ENCODE results near the gene AVL9. TPM values are rescaled to one million over a fixed set of nuclear protein-coding genes. Genes with fewer than 3 reads are reported as not detected.
"Not testable (repeated sequence)": the region's sequence is repeated elsewhere in the genome, so short reads cannot be mapped to it uniquely, and the experiment has no call there.

AVL9 gene
- 29.6 and 39.4 TPM in 2 replicates for total RNA-seq (2014; rRNA removed; shearing (Covaris generic))
- polyA plus RNA-seq (2015; cell fraction: cytosol; rRNA removed): 21.0 and 21.1 TPM in 2 replicates
- polyA plus RNA-seq (2015; cell fraction: nucleus; rRNA removed): 33.9 and 34.1 TPM in 2 replicates

DNA sequence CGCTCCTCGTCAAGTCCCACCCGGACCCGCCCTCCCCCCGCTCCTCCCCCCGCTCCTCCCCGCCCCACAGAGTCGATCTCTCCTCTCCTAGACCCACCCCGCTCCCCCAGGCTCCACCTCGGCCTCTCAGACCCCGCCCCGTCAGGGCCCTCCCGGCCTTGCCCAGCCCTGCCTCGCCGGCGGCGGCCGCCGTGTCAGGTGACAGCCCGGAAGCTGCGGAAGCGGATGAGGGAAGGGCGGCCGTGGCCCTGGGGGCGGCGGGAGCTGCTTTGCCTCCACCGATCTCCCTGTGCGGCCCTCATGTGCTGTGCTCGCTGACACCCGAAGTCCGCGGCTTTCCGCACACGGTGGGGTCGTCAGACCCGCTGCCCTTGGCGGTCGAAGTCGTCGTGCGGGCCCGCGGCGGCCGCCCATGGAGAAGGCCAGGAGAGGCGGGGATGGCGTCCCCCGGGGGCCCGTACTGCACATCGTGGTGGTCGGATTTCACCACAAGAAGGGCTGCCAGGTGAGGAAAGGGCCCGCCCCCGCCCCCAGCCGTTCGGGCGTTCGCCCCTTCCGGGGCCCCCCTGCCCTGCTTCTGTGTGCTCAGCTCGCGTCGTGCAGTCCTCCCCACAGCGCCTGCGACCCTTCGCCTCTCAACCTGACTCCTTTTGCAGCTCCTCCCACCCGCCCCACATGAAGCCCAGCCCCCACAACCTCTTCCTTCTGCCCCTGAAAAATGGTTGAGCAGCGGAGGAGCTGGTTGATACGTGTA lies at the start of gene AVL9:
AVL9 (plus strand) TSS at position 192 of the 754 bp plus-strand sequence; CDS start at position 413, 221 bp downstream.
- DNase-seq (ENCODE audit: low read depth): peak; percentile 90

DNA sequence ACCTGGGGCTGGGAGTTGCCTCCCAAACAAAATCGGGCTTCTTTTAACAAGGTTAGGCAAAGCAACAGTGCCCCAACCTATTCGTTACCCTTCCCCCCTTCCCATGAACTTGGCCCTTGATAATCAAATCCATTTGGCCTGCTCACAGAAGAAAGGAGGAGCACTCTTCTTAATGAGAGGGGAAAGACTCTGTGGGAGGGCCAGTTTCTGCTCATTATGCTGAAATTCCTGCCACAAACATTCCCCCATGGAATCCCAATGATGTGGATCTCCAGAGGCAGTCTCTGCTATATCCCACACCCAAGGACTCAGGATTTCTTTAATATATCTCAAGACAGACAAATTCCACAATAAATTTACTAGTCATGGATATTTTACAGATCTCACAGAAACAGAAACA lies 48.1 kb upstream of the AVL9 start:
- DNase-seq (ENCODE audit: low read depth): no peak

- DNase-seq (ENCODE audit: low read depth): no peak
Observed at GRCh38 chr7:32453341-32454011, 41.8 kb upstream of the AVL9 start.

- DNase-seq (ENCODE audit: low read depth): no peak
Observed at GRCh38 chr7:32458025-32458424, 37.3 kb upstream of the AVL9 start.

- DNase-seq (ENCODE audit: low read depth): no peak
Observed at GRCh38 chr7:32459788-32460187, 35.5 kb upstream of the AVL9 start.

DNA sequence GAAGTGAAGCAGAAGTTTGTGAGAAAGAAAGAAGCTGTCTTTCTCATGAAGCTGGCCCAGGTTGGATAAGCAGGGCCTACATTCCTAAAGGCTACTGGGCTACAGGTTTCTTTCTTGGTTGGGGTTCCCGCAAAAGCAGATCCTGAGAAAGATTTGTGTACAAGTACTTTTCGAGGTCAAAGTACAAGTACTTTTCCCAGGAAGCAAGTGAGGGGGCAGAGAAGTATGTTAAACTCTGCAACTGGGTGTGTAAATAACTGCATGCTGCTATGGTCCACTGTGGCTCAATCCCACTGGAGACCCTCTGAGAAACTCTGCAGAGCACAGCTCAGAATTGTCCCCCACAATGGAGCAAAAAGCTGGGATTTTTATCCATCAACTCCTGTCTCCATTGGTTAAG lies 33.8 kb upstream of the AVL9 start:
- DNase-seq (ENCODE audit: low read depth): no peak

GRCh38 chr7:32462451-32462850 lies 32.8 kb upstream of the AVL9 start:
- DNase-seq (ENCODE audit: low read depth): no peak

DNA sequence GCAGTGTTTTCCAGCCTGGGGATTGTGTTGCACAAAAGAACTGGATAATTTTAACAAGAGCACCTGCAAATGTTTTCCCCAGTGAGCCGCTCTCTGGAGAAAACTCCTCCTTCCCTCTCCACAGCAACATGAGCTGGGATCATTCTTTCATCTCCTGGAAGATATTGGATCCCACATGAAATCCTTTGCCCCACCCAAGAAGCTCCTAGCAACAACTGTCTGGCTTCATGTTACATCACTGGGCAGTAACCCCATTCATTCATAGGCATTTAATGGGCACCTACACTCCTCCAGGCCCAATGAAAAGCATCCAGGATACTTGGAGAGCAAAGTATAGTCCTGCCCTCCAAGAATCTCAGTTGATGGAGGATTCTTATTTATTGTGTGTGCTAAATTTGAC lies 32.3 kb upstream of the AVL9 start:
- DNase-seq (ENCODE audit: low read depth): no peak

- not testable (repeated sequence) for DNase-seq (ENCODE audit: low read depth)
Observed at GRCh38 chr7:32464641-32465416, 30.5 kb upstream of the AVL9 start.

DNA sequence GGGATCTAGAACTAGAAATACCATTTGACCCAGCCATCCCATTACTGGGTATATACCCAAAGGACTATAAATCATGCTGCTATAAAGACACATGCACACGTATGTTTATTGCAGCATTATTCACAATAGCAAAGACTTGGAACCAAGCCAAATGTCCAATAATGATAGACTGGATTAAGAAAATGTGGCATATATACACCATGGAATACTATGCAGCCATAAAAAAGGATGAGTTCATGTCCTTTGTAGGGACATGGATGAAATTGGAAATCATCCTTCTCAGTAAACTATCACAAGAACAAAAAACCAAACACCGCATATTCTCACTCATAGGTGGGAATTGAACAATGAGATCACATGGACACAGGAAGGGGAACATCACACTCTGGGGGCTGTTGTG lies 25.3 kb upstream of the AVL9 start:
- not testable (repeated sequence) for DNase-seq (ENCODE audit: low read depth)

GRCh38 chr7:32470871-32471270 lies 24.4 kb upstream of the AVL9 start:
- no peak for DNase-seq (ENCODE audit: low read depth)

DNA sequence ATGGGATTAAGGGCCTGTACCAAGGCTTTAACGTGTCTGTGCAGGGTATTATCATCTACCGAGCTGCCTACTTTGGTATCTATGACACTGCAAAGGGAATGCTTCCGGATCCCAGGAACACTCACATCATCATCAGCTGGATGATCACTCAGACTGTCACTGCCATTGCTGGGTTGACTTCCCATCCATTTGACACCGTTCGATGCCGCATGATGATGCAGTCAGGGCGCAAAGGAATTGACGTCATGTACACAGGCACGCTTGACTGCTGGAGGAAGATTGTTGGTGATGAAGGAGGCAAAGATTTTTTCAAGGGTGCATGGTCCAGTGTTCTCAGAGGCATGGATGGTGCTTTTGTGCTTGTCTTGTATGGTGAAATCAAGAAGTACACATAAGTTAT lies 23.3 kb upstream of the AVL9 start:
- DNase-seq (ENCODE audit: low read depth): no peak

DNA sequence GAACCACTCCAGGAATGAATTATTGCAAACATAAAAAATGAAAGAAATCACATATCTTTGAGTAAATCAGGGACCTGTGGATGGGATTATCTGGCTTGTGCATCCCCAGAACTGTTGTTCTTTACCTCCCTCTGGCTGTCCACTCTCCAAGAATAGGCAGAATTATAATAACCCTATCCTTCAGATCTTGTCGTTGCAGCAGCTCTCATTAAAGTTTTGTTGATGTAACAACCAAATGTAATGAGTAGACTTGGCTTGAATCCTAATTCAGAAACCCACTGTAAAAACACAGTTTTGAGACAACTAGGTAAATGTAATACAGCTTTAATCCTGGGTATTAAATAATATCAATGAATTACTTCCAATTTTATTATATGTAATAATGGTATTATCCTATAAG lies 21.3 kb upstream of the AVL9 start:
- no peak for DNase-seq (ENCODE audit: low read depth)

DNA sequence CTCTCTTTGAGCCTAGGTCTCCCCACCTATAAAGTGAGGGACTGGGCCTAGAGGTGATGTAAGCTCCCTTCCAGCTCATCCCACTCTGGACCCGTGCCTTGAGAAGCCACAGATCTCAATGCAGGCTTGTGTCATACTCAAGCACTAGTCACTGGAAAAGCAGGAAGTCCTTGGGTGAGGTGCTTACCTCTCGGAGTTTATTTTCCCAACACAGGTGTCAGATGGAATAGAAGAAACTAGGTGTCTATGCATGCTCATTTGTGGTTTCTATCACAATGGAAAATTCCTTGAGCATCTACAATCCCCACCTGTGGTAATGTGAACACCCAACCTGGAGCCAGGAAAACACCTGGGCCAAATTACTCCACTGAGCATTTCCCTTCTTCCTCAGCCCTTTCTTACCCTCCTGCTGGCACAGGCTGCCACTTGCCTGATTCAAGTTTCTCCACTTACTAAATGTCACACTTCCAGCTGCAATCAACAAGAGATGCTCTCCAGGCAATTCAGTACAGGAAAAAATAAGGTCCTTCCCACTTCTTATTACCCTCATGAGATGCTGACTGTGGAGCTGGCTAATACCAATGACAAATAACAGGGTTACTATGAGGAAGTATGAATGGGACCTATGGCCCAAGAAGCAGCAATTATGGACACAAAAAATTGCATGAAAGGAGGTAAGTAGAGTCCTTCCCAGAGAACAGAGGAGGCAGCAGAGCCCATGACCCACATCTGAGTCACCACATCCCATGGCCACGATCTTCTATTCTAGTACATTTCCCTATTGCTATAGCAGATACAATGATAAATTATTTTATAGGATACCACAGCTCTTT lies 18.3 kb upstream of the AVL9 start:
- DNase-seq (ENCODE audit: low read depth): peak; percentile 70

DNA sequence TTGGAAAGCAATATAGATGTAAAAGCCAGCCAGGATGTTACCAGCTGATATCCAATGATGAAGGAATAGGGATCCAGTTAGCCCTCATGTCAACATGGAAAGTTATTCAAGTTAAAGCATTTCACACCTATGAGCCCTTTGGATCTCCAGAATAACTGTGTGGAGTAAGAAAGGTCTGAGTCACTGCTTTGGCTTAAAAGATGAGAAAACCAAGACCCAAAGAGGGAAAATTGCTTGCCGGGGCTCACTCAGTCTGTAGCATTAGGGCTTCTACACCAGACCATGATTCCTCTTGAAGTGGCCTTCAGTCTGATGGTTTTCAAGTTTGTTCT lies 17.7 kb upstream of the AVL9 start:
- DNase-seq (ENCODE audit: low read depth): no peak

- DNase-seq (ENCODE audit: low read depth): peak; percentile 20
Observed at GRCh38 chr7:32479574-32480200, 15.6 kb upstream of the AVL9 start.

DNA sequence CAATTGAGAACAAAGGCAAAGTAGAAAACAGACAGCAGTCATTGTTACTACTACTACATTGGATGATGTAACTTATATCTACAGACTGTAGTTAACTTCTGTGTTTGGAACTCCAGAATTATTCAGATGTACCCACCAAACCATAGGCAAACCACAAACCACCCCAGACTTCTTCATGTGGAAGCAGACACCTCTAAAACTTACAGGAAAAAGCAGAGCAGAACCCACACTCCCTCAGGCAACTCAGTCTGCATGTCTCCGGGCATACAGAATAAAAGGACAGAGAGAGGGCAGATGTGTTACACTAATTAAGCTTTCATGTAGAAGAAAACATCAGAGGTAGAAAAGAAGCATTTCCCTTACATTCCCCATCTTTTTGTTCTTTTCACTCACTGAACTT lies 14.1 kb upstream of the AVL9 start:
- no peak for DNase-seq (ENCODE audit: low read depth)

DNA sequence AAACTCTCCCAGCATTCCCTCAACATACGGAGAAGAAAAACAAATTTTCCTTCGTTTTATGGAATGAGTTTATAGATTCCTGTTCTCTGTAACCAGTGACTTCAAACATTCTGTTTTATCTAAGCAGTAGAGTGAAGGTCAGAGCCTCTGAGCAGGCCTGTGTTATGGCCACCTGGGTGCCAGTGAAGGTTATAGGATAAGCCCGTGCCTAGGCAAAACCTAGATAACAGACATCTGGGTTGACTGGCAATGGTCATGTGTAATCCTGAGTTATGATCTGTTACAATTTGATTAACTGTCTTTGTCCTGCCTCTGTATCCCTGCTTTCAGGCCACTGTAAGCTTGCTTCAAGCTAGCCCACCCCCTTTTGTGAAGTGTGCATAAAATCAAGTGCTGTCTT lies 13.4 kb upstream of the AVL9 start:
- no peak for DNase-seq (ENCODE audit: low read depth)

DNA sequence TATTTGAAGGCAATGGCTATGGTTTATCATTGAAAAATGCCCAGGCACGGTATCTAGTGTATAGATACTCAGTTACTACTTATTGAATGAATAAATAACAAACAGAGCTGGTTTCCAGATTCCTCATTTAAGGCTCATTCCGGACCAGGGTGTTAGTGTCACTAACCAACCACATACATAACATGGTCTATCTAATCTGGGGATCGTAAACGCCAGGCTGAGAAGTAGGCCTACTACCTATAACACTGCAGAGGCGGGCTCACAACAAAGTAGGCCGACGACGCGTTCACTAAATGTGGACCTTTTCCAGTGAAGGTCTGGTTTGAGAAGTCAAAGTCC lies 5.5 kb upstream of the AVL9 start:
- DNase-seq (ENCODE audit: low read depth): no peak

GRCh38 chr7:32490127-32490796 lies 5.0 kb upstream of the AVL9 start, which contains the start of gene LSM5:
Gene LSM5 (minus strand): TSS chr7:32490380. CDS start chr7:32490365, 15 bp downstream.
- DNase-seq (ENCODE audit: low read depth): peak; percentile 92

Measured in HT1080 (cell line).